CD4-positive, alpha-beta T cell treated with Interleukin-12 subunit alpha and Interleukin-12 subunit beta, for 1 hour (primary cell): ENCODE measurements around the gene KIF21A.
"Not testable (repeated sequence)": the region's sequence is repeated elsewhere in the genome, so short reads cannot be mapped to it uniquely, and the experiment has no call there.

ENCODE experiments used
- DNase-seq: peaks from one replicate; pipeline ENCODE4 v3.0.0-alpha.2; 2020

The KIF21A gene

GRCh38 chr12:39343665-39344064, 99.3 kb downstream of the KIF21A start:
- DNase-seq, result no peak

- no peak for DNase-seq
Observed at GRCh38 chr12:39341761-39342160, 101.2 kb downstream of the KIF21A start.

GRCh38 chr12:39341179-39341578, 101.7 kb downstream of the KIF21A start:
- no peak for DNase-seq

GRCh38 chr12:39332661-39333175, 110.2 kb downstream of the KIF21A start:
- DNase-seq, result no peak

GRCh38 chr12:39331539-39332261, 111.2 kb downstream of the KIF21A start:
- DNase-seq, result peak; percentile 31

GRCh38 chr12:39329876-39330275, 113.0 kb downstream of the KIF21A start:
- DNase-seq, result no peak

GRCh38 chr12:39329018-39329417, 113.9 kb downstream of the KIF21A start:
- no peak for DNase-seq

- no peak for DNase-seq
Observed at GRCh38 chr12:39327965-39328364, 115.0 kb downstream of the KIF21A start.

GRCh38 chr12:39327510-39327909, 115.4 kb downstream of the KIF21A start:
- DNase-seq, result no peak

- no peak for DNase-seq
Observed at GRCh38 chr12:39319180-39319579, 123.7 kb downstream of the KIF21A start.

- DNase-seq, result no peak
Observed at GRCh38 chr12:39314547-39314946, 128.4 kb downstream of the KIF21A start.

GRCh38 chr12:39309516-39309915, 133.4 kb downstream of the KIF21A start:
- DNase-seq, result no peak

GRCh38 chr12:39301422-39301821, 141.5 kb downstream of the KIF21A start:
- DNase-seq, result no peak

- DNase-seq, result no peak
Observed at GRCh38 chr12:39300799-39301198, 142.1 kb downstream of the KIF21A start.

- DNase-seq, result no peak
Observed at GRCh38 chr12:39297891-39298290, 145.0 kb downstream of the KIF21A start.

- no peak for DNase-seq
Observed at GRCh38 chr12:39296496-39296895, 146.4 kb downstream of the KIF21A start.

GRCh38 chr12:39295593-39295992, 147.3 kb downstream of the KIF21A start:
- not testable (repeated sequence) for DNase-seq

- no peak for DNase-seq
Observed at GRCh38 chr12:39294715-39295114, 148.2 kb downstream of the KIF21A start.

- DNase-seq, result no peak
Observed at GRCh38 chr12:39292125-39292630, 150.7 kb downstream of the KIF21A start.

- no peak for DNase-seq
Observed at GRCh38 chr12:39287817-39288216, 155.1 kb downstream of the KIF21A start.

- no peak for DNase-seq
Observed at GRCh38 chr12:39287409-39287808, 155.5 kb downstream of the KIF21A start.

- DNase-seq, result no peak
Observed at GRCh38 chr12:39278426-39278825, 164.5 kb downstream of the KIF21A start.

- DNase-seq, result no peak
Observed at GRCh38 chr12:39277416-39277815, 165.5 kb downstream of the KIF21A start.

GRCh38 chr12:39275846-39276245, 167.1 kb downstream of the KIF21A start:
- DNase-seq, result no peak
